GM23338 (cell line): ENCODE measurements around the gene DYNLRB1. TPM values are rescaled to one million over a fixed set of nuclear protein-coding genes. Genes with fewer than 3 reads are reported as not detected.

Experiments
- ATAC-seq: fragments of 200-7000 bp; cut with Tn5 transposase; 3 replicates; pipeline ENCODE4 v1.9.1; 2020
- DNase-seq: peaks from one replicate; pipeline ENCODE4 v3.0.0-alpha.2; 2015; ENCODE audit warnings: low spot score
- H2AFZ ChIP-seq: fragments of 200-600 bp; sonication (generic); 2 replicates; pipeline ENCODE4 v1.8.0; 2016; ENCODE audit warnings: antibody characterized with exemption, mild to moderate bottlenecking, moderate library complexity
- H3F3A ChIP-seq: fragments of 200-600 bp; sonication (generic); replicated peaks from 2 replicates; pipeline ENCODE4 v1.8.0; 2017; ENCODE audit warnings: antibody characterized with exemption, mixed run types, low read depth
- H3K27ac ChIP-seq: fragments of 200-600 bp; sonication (generic); 2 replicates; pipeline ENCODE4 v1.6.1; 2016; ENCODE audit warnings: low read depth
- H3K27me3 ChIP-seq: fragments of 200-600 bp; sonication (generic); 2 replicates; pipeline ENCODE4 v1.8.0; 2016; ENCODE audit warnings: mild to moderate bottlenecking, mixed run types, moderate library complexity; ENCODE audit not compliant: insufficient read depth
- H3K36me3 ChIP-seq: fragments of 200-600 bp; sonication (generic); 2 replicates; pipeline ENCODE4 v1.8.0; 2016; ENCODE audit warnings: mild to moderate bottlenecking; ENCODE audit not compliant: insufficient read depth
- H3K4me1 ChIP-seq: fragments of 200-600 bp; sonication (generic); 2 replicates; pipeline ENCODE4 v1.8.0; 2016; ENCODE audit warnings: mild to moderate bottlenecking, moderate library complexity; ENCODE audit not compliant: insufficient read depth
- H3K4me2 ChIP-seq: fragments of 200-600 bp; sonication (generic); 2 replicates; pipeline ENCODE4 v1.7.1; 2017; ENCODE audit warnings: mixed run types
- H3K4me3 ChIP-seq: fragments of 200-600 bp; sonication (generic); 2 replicates; pipeline ENCODE4 v1.6.1; 2016; ENCODE audit warnings: mixed run types
- H3K79me2 ChIP-seq: fragments of 200-600 bp; sonication (generic); replicated peaks from 2 replicates; pipeline ENCODE4 v1.8.0; 2017; ENCODE audit warnings: mild to moderate bottlenecking; ENCODE audit not compliant: insufficient read depth
- H3K9me2 ChIP-seq: fragments of 200-600 bp; sonication (generic); 2 replicates; pipeline ENCODE4 v1.8.0; 2017; ENCODE audit not compliant: insufficient read depth
- H4K20me1 ChIP-seq: fragments of 200-600 bp; sonication (generic); replicated peaks from 2 replicates; pipeline ENCODE4 v1.8.0; 2017; ENCODE audit warnings: mild to moderate bottlenecking; ENCODE audit not compliant: insufficient read depth
- H3K27ac Mint-ChIP-seq: 2 replicates; pipeline ENCODE4 v1.8.0; 2020; ENCODE audit warnings: inconsistent platforms, mild to moderate bottlenecking, moderate library complexity, mixed read lengths
- H3K27me3 Mint-ChIP-seq: 3 replicates; pipeline ENCODE4 v1.8.0; 2022; ENCODE audit warnings: low read depth, mild to moderate bottlenecking, moderate library complexity, mixed read lengths, inconsistent platforms; ENCODE audit not compliant: insufficient read depth, poor library complexity
- H3K36me3 Mint-ChIP-seq: 3 replicates; pipeline ENCODE4 v1.8.0; 2021; ENCODE audit warnings: low read depth, mild to moderate bottlenecking, inconsistent platforms, moderate library complexity, mixed read lengths
- H3K4me1 Mint-ChIP-seq: 3 replicates; pipeline ENCODE4 v1.8.0; 2020; ENCODE audit warnings: mild to moderate bottlenecking, inconsistent platforms, mixed read lengths
- H3K4me3 Mint-ChIP-seq: 3 replicates; pipeline ENCODE4 v1.8.0; 2021; ENCODE audit warnings: moderate library complexity, mild to moderate bottlenecking, inconsistent platforms, mixed read lengths
- H3K9me3 Mint-ChIP-seq: 3 replicates; pipeline ENCODE4 v1.8.0; 2020; ENCODE audit warnings: moderate library complexity, mild to moderate bottlenecking, inconsistent platforms, mixed read lengths
- CREB1 ChIP-seq: fragments of 250-450 bp; sonication (Bioruptor Pico); IDR thresholded peaks from 2 replicates; pipeline ENCODE4 v1.5.0; 2020; ENCODE audit warnings: low read depth, mild to moderate bottlenecking, moderate library complexity
- EZH2 ChIP-seq: fragments of 200-600 bp; sonication (generic); IDR thresholded peaks from one replicate; pipeline ENCODE4 v1.8.0; 2017; ENCODE audit warnings: antibody characterized with exemption, mild to moderate bottlenecking, low read depth; ENCODE audit not compliant: unreplicated experiment
- STAT1 ChIP-seq: IDR thresholded peaks from one replicate; pipeline ENCODE4 v1.6.1; 2016; ENCODE audit warnings: antibody characterized with exemption; ENCODE audit not compliant: unreplicated experiment
- polyA plus RNA-seq: library from polyadenylated mRNA; unstranded; fragments of >200 nt; fragmentation: Nextera tagmentation; extraction: Ambion mirVana; gene quantifications from 2 replicates; pipeline ENCODE4 v1.2.1, GENCODE V29; 2016
- total RNA-seq: library from RNA; depleted of rRNA; stranded (reverse); fragments of >200 nt; shearing (Covaris generic); gene quantifications from 2 replicates; pipeline ENCODE4 v1.2.3, GENCODE V29; 2014
- TF ChIP-seq, protein P1 (sequence below): IDR thresholded peaks from 2 replicates; pipeline ENCODE4 v1.6.1; 2016; ENCODE audit warnings: antibody characterized with exemption
- TF ChIP-seq, protein P2 (sequence below): fragments of 250-450 bp; sonication (Bioruptor Pico); IDR thresholded peaks from 2 replicates; pipeline ENCODE4 v1.5.0; 2020; ENCODE audit warnings: mild to moderate bottlenecking, moderate library complexity

DYNLRB1 gene
- total and polyA plus RNA-seq, 2 experiments from 2014 or later: 107 to 376 TPM

DNA sequence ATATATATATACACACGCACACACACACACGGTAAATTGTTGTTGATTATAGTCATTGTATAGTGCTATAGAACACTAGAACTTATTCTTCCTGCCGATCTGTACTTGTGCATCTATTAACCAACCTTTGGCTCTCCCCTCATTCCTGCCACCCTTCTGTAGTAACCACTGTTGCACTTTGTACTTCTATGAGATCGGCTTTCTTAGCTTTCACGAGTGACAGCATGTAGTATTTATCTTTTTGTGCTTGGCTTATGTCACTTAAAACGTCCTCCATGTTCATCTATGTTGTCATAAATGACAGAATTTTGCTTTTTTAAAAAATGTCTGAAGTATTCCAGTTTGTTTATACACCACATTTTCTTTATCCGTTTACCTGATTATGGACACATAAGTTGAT lies 20.9 kb upstream of the DYNLRB1 start:
- H3K4me1 Mint-ChIP-seq: no peaks in the 10 kb centered on the region
- DNase-seq (no peak), ATAC-seq (no peak)
- no peaks in the 10 kb centered on the region; the same call in 1 of the 2 replicates for H3K79me2 ChIP-seq
- peaks cover 10% of the 10 kb centered on the region; the same call in 1 of the 2 replicates for H4K20me1 ChIP-seq
- H3K27ac Mint-ChIP-seq: no peak overlapping the region
- TF ChIP-seq EZH2 (no peak), CREB1 (no peak), STAT1 (no peak)
- TF ChIP-seq, protein P1, sequence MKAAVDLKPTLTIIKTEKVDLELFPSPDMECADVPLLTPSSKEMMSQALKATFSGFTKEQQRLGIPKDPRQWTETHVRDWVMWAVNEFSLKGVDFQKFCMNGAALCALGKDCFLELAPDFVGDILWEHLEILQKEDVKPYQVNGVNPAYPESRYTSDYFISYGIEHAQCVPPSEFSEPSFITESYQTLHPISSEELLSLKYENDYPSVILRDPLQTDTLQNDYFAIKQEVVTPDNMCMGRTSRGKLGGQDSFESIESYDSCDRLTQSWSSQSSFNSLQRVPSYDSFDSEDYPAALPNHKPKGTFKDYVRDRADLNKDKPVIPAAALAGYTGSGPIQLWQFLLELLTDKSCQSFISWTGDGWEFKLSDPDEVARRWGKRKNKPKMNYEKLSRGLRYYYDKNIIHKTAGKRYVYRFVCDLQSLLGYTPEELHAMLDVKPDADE: no peak
- TF ChIP-seq, protein P2, sequence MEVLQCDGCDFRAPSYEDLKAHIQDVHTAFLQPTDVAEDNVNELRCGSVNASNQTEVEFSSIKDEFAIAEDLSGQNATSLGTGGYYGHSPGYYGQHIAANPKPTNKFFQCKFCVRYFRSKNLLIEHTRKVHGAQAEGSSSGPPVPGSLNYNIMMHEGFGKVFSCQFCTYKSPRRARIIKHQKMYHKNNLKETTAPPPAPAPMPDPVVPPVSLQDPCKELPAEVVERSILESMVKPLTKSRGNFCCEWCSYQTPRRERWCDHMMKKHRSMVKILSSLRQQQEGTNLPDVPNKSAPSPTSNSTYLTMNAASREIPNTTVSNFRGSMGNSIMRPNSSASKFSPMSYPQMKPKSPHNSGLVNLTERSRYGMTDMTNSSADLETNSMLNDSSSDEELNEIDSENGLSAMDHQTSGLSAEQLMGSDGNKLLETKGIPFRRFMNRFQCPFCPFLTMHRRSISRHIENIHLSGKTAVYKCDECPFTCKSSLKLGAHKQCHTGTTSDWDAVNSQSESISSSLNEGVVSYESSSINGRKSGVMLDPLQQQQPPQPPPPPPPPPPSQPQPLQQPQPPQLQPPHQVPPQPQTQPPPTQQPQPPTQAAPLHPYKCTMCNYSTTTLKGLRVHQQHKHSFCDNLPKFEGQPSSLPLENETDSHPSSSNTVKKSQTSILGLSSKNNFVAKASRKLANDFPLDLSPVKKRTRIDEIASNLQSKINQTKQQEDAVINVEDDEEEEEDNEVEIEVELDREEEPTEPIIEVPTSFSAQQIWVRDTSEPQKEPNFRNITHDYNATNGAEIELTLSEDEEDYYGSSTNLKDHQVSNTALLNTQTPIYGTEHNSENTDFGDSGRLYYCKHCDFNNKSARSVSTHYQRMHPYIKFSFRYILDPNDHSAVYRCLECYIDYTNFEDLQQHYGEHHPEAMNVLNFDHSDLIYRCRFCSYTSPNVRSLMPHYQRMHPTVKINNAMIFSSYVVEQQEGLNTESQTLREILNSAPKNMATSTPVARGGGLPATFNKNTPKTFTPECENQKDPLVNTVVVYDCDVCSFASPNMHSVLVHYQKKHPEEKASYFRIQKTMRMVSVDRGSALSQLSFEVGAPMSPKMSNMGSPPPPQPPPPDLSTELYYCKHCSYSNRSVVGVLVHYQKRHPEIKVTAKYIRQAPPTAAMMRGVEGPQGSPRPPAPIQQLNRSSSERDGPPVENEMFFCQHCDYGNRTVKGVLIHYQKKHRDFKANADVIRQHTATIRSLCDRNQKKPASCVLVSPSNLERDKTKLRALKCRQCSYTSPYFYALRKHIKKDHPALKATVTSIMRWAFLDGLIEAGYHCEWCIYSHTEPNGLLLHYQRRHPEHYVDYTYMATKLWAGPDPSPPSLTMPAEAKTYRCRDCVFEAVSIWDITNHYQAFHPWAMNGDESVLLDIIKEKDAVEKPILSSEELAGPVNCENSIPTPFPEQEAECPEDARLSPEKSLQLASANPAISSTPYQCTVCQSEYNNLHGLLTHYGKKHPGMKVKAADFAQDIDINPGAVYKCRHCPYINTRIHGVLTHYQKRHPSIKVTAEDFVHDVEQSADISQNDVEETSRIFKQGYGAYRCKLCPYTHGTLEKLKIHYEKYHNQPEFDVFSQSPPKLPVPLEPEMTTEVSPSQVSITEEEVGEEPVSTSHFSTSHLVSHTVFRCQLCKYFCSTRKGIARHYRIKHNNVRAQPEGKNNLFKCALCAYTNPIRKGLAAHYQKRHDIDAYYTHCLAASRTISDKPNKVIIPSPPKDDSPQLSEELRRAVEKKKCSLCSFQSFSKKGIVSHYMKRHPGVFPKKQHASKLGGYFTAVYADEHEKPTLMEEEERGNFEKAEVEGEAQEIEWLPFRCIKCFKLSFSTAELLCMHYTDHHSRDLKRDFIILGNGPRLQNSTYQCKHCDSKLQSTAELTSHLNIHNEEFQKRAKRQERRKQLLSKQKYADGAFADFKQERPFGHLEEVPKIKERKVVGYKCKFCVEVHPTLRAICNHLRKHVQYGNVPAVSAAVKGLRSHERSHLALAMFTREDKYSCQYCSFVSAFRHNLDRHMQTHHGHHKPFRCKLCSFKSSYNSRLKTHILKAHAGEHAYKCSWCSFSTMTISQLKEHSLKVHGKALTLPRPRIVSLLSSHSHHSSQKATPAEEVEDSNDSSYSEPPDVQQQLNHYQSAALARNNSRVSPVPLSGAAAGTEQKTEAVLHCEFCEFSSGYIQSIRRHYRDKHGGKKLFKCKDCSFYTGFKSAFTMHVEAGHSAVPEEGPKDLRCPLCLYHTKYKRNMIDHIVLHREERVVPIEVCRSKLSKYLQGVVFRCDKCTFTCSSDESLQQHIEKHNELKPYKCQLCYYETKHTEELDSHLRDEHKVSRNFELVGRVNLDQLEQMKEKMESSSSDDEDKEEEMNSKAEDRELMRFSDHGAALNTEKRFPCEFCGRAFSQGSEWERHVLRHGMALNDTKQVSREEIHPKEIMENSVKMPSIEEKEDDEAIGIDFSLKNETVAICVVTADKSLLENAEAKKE (CRISPR knock-in tag): no peak
- H3K4me2 ChIP-seq: no peak overlapping the region
- H3K36me3 Mint-ChIP-seq: peaks cover 60% of the 10 kb centered on the region
- no peaks in the 10 kb centered on the region for H3F3A ChIP-seq
- H3K36me3 ChIP-seq: peaks cover 14% of the 10 kb centered on the region; the same call in 1 of the 2 replicates
- H3K27me3 ChIP-seq: no peaks in the 10 kb centered on the region
- H3K9me2 ChIP-seq: no peaks in the 10 kb centered on the region
- H3K4me1 ChIP-seq: no peaks in the 10 kb centered on the region
- H3K27ac ChIP-seq: no peak overlapping the region
- H2AFZ ChIP-seq: no peak overlapping the region
- H3K27me3 Mint-ChIP-seq: no peaks in the 10 kb centered on the region
- H3K4me3 Mint-ChIP-seq: no peak overlapping the region
- no peak overlapping the region for H3K4me3 ChIP-seq
- 0 out of 3 replicates have a peak, but pooled peaks cover 3% of the 10 kb centered on the region for H3K9me3 Mint-ChIP-seq
